H1 (cell line): ENCODE results near the gene SLC2A10. TPM values are rescaled to one million over a fixed set of nuclear protein-coding genes. Genes with fewer than 3 reads are reported as not detected.

ENCODE experiments used
- CTCF ChIA-PET: fragments of 300-600 bp; sonication (Branson Sonifier 250); formaldehyde crosslinking; loops from one replicate; lab custom pipeline; 2021; ENCODE audit not compliant: partially characterized antibody; lab: Charles Lee
- POLR2A ChIA-PET: fragments of 300-600 bp; sonication (Branson Sonifier 250); formaldehyde crosslinking; loops from one replicate; lab custom pipeline; 2021; ENCODE audit warnings: inconsistent platforms; ENCODE audit not compliant: partially characterized antibody; lab: Charles Lee
- DNase-seq, 2 experiments: peaks; one replicate each; pipeline versions ENCODE4 v3.0.0 to v3.0.0-alpha.2; 2010 to 2022; ENCODE audit warnings: low spot score in 2 of 2, low read depth in 1 of 2, mixed read lengths in 1 of 2
- FAIRE-seq: peaks from 2 replicates; lab custom pipeline; 2011; peaks lifted over from hg19 to GRCh38; lab: Jason Lieb, UNC
- H2AFZ ChIP-seq: 2 replicates; pipeline ENCODE4 v1.8.1; 2012; ENCODE audit warnings: low read length, inconsistent platforms
- H2AK5ac ChIP-seq: 2 replicates; pipeline ENCODE4 v1.6.1; 2013; ENCODE audit warnings: low read depth, low read length
- H2BK120ac ChIP-seq: replicated peaks from 2 replicates; pipeline ENCODE3; 2013; ENCODE audit warnings: low read depth, low read length, inconsistent platforms
- H2BK12ac ChIP-seq: 2 replicates; pipeline ENCODE4 v1.6.1; 2013; ENCODE audit warnings: low read depth, low read length
- H2BK15ac ChIP-seq: 2 replicates; pipeline ENCODE4 v1.6.1; 2013; ENCODE audit warnings: low read length
- H2BK20ac ChIP-seq: 2 replicates; pipeline ENCODE4 v1.6.1; 2013; ENCODE audit warnings: low read length
- H2BK5ac ChIP-seq: 2 replicates; pipeline ENCODE4 v1.6.1; 2013; ENCODE audit warnings: low read depth, low read length
- H3K14ac ChIP-seq: 2 replicates; pipeline ENCODE4 v1.6.1; 2013; ENCODE audit warnings: inconsistent platforms; ENCODE audit not compliant: insufficient read length
- H3K18ac ChIP-seq: 2 replicates; pipeline ENCODE4 v1.6.1; 2013; ENCODE audit warnings: low read length; ENCODE audit errors: extremely low read depth
- H3K23ac ChIP-seq: 2 replicates; pipeline ENCODE4 v1.6.1; 2013; ENCODE audit warnings: inconsistent platforms; ENCODE audit not compliant: insufficient read length
- H3K23me2 ChIP-seq: 2 replicates; pipeline ENCODE4 v1.6.1; 2013; ENCODE audit warnings: low read depth, low read length
- H3K27ac ChIP-seq: 2 replicates; pipeline ENCODE4 v1.6.1; 2011; ENCODE audit warnings: low read depth, low read length, inconsistent platforms
- H3K27me3 ChIP-seq, 4 experiments: replicated peaks in 1 of 4; 1 replicate in 1 of 4; 2 replicates in 3 of 4; pipeline versions ENCODE4 v1.6.1 to v1.8.1; 2011 to 2013; ENCODE audit warnings: low read length in 3 of 4, mild to moderate bottlenecking in 3 of 4, inconsistent platforms in 2 of 4, mixed read lengths in 2 of 4, moderate library complexity in 1 of 4; ENCODE audit not compliant: control insufficient read depth in 3 of 4, insufficient read depth in 3 of 4; ENCODE audit errors: extremely low read depth in 1 of 4
- H3K36me3 ChIP-seq, 4 experiments: 2 replicates each; pipeline versions ENCODE4 v1.6.1 to v1.8.1; 2011 to 2013; ENCODE audit warnings: mild to moderate bottlenecking in 4 of 4, low read length in 3 of 4, moderate library complexity in 2 of 4, control low read depth in 1 of 4, inconsistent platforms in 1 of 4; ENCODE audit not compliant: insufficient read depth in 4 of 4, control insufficient read depth in 2 of 4
- H3K4ac ChIP-seq: replicated peaks from 2 replicates; pipeline ENCODE3; 2013; ENCODE audit warnings: low read length, low read depth, mixed read lengths, inconsistent platforms; ENCODE audit not compliant: insufficient read length
- H3K4me1 ChIP-seq, 4 experiments: replicated peaks in 1 of 4; 1 replicate in 1 of 4; 2 replicates in 3 of 4; pipeline versions ENCODE4 v1.6.1 to v1.8.1; 2011 to 2013; ENCODE audit warnings: low read length in 3 of 4, inconsistent platforms in 2 of 4, mixed read lengths in 1 of 4; ENCODE audit not compliant: insufficient read depth in 4 of 4, control insufficient read depth in 3 of 4
- H3K4me2 ChIP-seq, 2 experiments: 2 replicates each; pipeline versions ENCODE4 v1.6.1 to v1.8.1; 2011 to 2013; ENCODE audit warnings: low read depth in 2 of 2, low read length in 2 of 2, control low read depth in 1 of 2, inconsistent platforms in 1 of 2, mild to moderate bottlenecking in 1 of 2; ENCODE audit not compliant: insufficient read depth in 1 of 2
- H3K4me3 ChIP-seq, 4 experiments: fragments of 200-600, 300-600 bp in 1 of 4; sonication (generic), shearing (Covaris generic), sonication (Bioruptor Twin) in 1 of 4; 2 replicates each; pipeline versions ENCODE4 v1.5.1 to v1.8.1; 2011 to 2016; ENCODE audit warnings: low read length in 4 of 4, low read depth in 3 of 4, control low read depth in 2 of 4, inconsistent platforms in 2 of 4, mild to moderate bottlenecking in 2 of 4, mixed read lengths in 1 of 4, moderate library complexity in 1 of 4; ENCODE audit not compliant: insufficient read depth in 2 of 4; ENCODE audit errors: extremely low read depth in 1 of 4
- H3K56ac ChIP-seq: replicated peaks from 2 replicates; pipeline ENCODE3; 2013; ENCODE audit warnings: low read depth, mild to moderate bottlenecking, mixed read lengths, low read length, inconsistent platforms; ENCODE audit not compliant: insufficient read length
- H3K79me1 ChIP-seq: 2 replicates; pipeline ENCODE4 v1.6.1; 2013; ENCODE audit warnings: low read depth, low read length, control low read depth
- H3K79me2 ChIP-seq, 2 experiments: 2 replicates each; pipeline versions ENCODE4 v1.6.1 to v1.8.1; 2012 to 2013; ENCODE audit warnings: low read length in 2 of 2, mild to moderate bottlenecking in 2 of 2, inconsistent platforms in 1 of 2; ENCODE audit not compliant: insufficient read depth in 2 of 2, control insufficient read depth in 1 of 2
- H3K9ac ChIP-seq, 4 experiments: replicated peaks in 1 of 4; 1 replicate in 1 of 4; 2 replicates in 3 of 4; pipeline versions ENCODE4 v1.6.1 to v1.8.1; 2011 to 2013; ENCODE audit warnings: low read depth in 3 of 4, low read length in 3 of 4, control low read depth in 2 of 4, mild to moderate bottlenecking in 2 of 4, moderate library complexity in 2 of 4, inconsistent platforms in 1 of 4; ENCODE audit errors: extremely low read depth in 1 of 4
- H3K9me3 ChIP-seq, 2 experiments: 2 replicates each; pipeline versions ENCODE4 v1.6.1 to v1.8.1; 2012 to 2013; ENCODE audit warnings: mild to moderate bottlenecking in 2 of 2, moderate library complexity in 2 of 2, control low read depth in 1 of 2, inconsistent platforms in 1 of 2, low read depth in 1 of 2, low read length in 1 of 2, mixed read lengths in 1 of 2; ENCODE audit not compliant: insufficient read depth in 2 of 2
- H4K20me1 ChIP-seq, 2 experiments: replicated peaks in 1 of 2; 2 replicates each; pipeline versions ENCODE3 to v1.8.1; 2011 to 2013; ENCODE audit warnings: inconsistent platforms in 2 of 2, low read length in 2 of 2, mild to moderate bottlenecking in 1 of 2; ENCODE audit not compliant: insufficient read depth in 2 of 2, control insufficient read depth in 1 of 2
- H4K5ac ChIP-seq: 2 replicates; pipeline ENCODE4 v1.6.1; 2013; ENCODE audit warnings: low read length, low read depth, mixed read lengths, inconsistent platforms; ENCODE audit not compliant: insufficient read length
- H4K8ac ChIP-seq: 2 replicates; pipeline ENCODE4 v1.8.0; 2013; ENCODE audit warnings: mild to moderate bottlenecking, moderate library complexity, low read length, inconsistent platforms; ENCODE audit not compliant: insufficient read depth; ENCODE audit errors: extremely low read depth
- H4K91ac ChIP-seq: replicated peaks from 2 replicates; pipeline ENCODE3; 2013; ENCODE audit warnings: low read length, mixed read lengths, inconsistent platforms; ENCODE audit not compliant: insufficient read length
- EP300 ChIP-seq, 2 experiments: IDR thresholded peaks; 1 replicate in 1 of 2; 2 replicates in 1 of 2; pipeline ENCODE4 v1.6.1; 2011 to 2012; ENCODE audit warnings: low read depth in 2 of 2, low read length in 2 of 2, mild to moderate bottlenecking in 2 of 2, borderline replicate concordance in 1 of 2, inconsistent platforms in 1 of 2, moderate library complexity in 1 of 2
- KDM5A ChIP-seq: fragments of 200-600 bp; IDR thresholded peaks from 2 replicates; pipeline ENCODE4 v1.7.1; 2012; ENCODE audit warnings: mild to moderate bottlenecking, low read length, inconsistent platforms, mixed read lengths
- RAD21 ChIP-seq, 2 experiments: IDR thresholded peaks in 1 of 2; conservative IDR thresholded peaks in 1 of 2; 2 replicates each; pipeline ENCODE4 v1.6.1; 2011; ENCODE audit warnings: low read depth in 2 of 2, low read length in 2 of 2, improper control_type of control experiment in 1 of 2, inconsistent platforms in 1 of 2, mild to moderate bottlenecking in 1 of 2, moderate library complexity in 1 of 2
- TAF7 ChIP-seq: optimal IDR thresholded peaks from 2 replicates; pipeline ENCODE3; 2011; ENCODE audit warnings: low read depth, mild to moderate bottlenecking, inconsistent platforms, low read length, moderate library complexity, borderline replicate concordance
- WGBS, 2 experiments: shearing (Covaris generic) in 1 of 2; methylation state at CpG; one replicate each; pipeline versions ENCODE4 v1.1.6 to v1.1.7; 2013 to 2015; ENCODE audit warnings: low lambda C conversion rate in 2 of 2, mixed read lengths in 2 of 2, inconsistent platforms in 1 of 2, low coverage in 1 of 2, missing lambda C conversion rate in 1 of 2; ENCODE audit not compliant: insufficient replicate concordance in 2 of 2, insufficient coverage in 1 of 2, insufficient read length in 1 of 2; ENCODE audit errors: extremely low coverage in 1 of 2, missing lambda C conversion rate in 1 of 2; 5-methylcytosine and 5-hydroxymethylcytosine counted together
- polyA plus RNA-seq, 7 experiments: library from polyadenylated mRNA; depleted of rRNA in 3 of 7; stranded (reverse) in 5 of 7; unstranded in 2 of 7; fragments of >200 nt in 5 of 7; fragments of 200-250 nt in 2 of 7; gene quantifications; 1 replicate in 5 of 7; 2 replicates in 1 of 7; 4 replicates in 1 of 7; pipeline versions ENCODE4 v1.2.1 to v1.2.3, GENCODE V29; 2011 to 2013; ENCODE audit warnings: missing spikeins in 2 of 7, mixed read lengths in 2 of 7
- total RNA-seq: library from RNA; stranded (reverse); fragmentation: NEBNext Ultra II Directional; extraction: Animal tissue kit (Norgen Biotek cat#: 25700); gene quantifications from 2 replicates; pipeline ENCODE4 v1.2.1, GENCODE V29; 2021

SLC2A10 gene
- total and polyA plus RNA-seq, 2 of the 8 experiments (the other 6 are each of a cell fraction or from before 2014, with no cell fraction given): 9.0 to 9.7 TPM

- Histone ChIP-seq H3K27me3 (no peaks in the 10 kb centered on the region), H2BK120ac (no peak overlapping the region), H2BK20ac (no peak overlapping the region), H3K4me1 (peaks cover 0 to 5% (median 3%) of the 10 kb centered on the region in 4 experiments; a peak in 3 of 7 replicates), H3K4me3 (no peak overlapping the region), H3K18ac (no peak overlapping the region), H2BK5ac (no peak overlapping the region), H4K20me1 (no peaks in the 10 kb centered on the region), H3K23ac (no peak overlapping the region), H2AK5ac (no peak overlapping the region), H3K9ac (no peak overlapping the region), H4K5ac (no peak overlapping the region), H2BK12ac (no peak overlapping the region), H3K14ac (no peak overlapping the region), H3K79me2 (no peaks in the 10 kb centered on the region), H3K56ac (no peak overlapping the region), H3K36me3 (no peaks in the 10 kb centered on the region), H3K9me3 (no peaks in the 10 kb centered on the region; a peak in 1 of 4 replicates), H3K23me2 (no peaks in the 10 kb centered on the region; the same call in 1 of the 2 replicates), H3K4ac (no peak overlapping the region), H3K27ac (no peak overlapping the region), H4K91ac (no peak overlapping the region), H3K79me1 (no peaks in the 10 kb centered on the region), H2BK15ac (no peak overlapping the region), H2AFZ (no peak overlapping the region), H4K8ac (no peak overlapping the region), H3K4me2 (no peak overlapping the region)
- 89% methylated on average over 3 of the region's 3 CpGs; no CpG with 5 or more reads in 1 of the 2 experiments for WGBS, 2 experiments
- FAIRE-seq: no peak
- ChIA-PET POLR2A (interaction anchor here (1.9 to 4.5 kb wide), 2 partner anchors 8 to 13 kb away, joined by 7 to 36 read pairs; partner anchors contain the start of gene TP53RK), CTCF (interaction anchor here (0.7 to 2.1 kb wide), 10 partner anchors 9 to 158 kb away, joined by 3 to 7 read pairs (median 4); no protein-coding TSS in a partner anchor)
- no peak for DNase-seq
- TF ChIP-seq KDM5A (no peak), TAF7 (no peak), RAD21 (IDR thresholded peaks at IDR 0.05 in 1 of 2, conservative IDR thresholded peaks at IDR 0.05 in 1 of 2; ENCODE audit: low read depth in 2 of 2, low read length in 2 of 2) (no peak), EP300 (IDR thresholded peaks at IDR 0.05; ENCODE audit: borderline replicate concordance in 1 of 2, low read depth in 2 of 2, low read length in 2 of 2) (no peak)
- TF ChIP-seq, all 59 proteins: peak for 0
Observed at GRCh38 chr20:46696791-46697279, 12.6 kb upstream of the SLC2A10 start.
